Esophagus mucosa (tissue), 1 donor: ENCODE results near the gene GAB2. TPM values are rescaled to one million over a fixed set of nuclear protein-coding genes. Genes with fewer than 3 reads are reported as not detected.
"Not testable (repeated sequence)": the region's sequence is repeated elsewhere in the genome, so short reads cannot be mapped to it uniquely, and the experiment has no call there.

Source experiments
- ATAC-seq: fragments of 200-7000 bp; cut with Tn5 transposase; one replicate; pipeline ENCODE4 v1.9.1; 2020
- total RNA-seq: library from RNA; stranded (reverse); gene quantifications from one replicate; pipeline ENCODE4 v1.2.4, GENCODE V29; 2023
- donor health status: DM: yes; HTN: yes; CAD: no.

The GAB2 gene
- total RNA-seq, 1 donor from 2014 or later: 10.8 TPM

- no peak for ATAC-seq
Measured at GRCh38 chr11:78364128-78364751, 53.4 kb downstream of the GAB2 start.

DNA sequence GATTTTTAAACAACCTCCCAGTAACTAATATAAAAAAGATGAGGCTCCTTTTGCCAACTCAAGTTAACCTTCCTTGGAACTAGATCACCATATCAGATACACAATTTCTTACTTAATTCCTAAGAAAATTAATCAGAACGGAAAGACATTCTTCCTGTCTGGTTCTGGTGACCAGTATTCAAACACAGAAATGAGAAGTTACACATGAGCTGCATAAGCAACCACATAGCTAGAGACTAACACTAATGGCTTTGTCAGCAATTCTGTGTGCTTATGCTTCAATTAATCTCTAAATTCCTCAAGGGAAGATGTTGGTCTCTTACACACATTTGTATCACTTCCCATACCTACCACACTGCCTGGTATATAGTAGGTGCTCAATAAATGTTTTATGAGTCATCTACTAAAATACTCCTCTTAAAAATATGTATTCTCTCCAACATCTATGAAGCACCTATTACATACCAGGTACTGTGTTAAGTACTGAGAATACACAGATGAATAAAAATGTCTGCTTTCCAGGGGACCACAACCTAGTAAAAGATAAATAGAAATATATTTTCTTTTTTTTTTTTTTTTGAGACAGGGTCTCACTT lies 54.5 kb downstream of the GAB2 start:
- no peak for ATAC-seq

DNA sequence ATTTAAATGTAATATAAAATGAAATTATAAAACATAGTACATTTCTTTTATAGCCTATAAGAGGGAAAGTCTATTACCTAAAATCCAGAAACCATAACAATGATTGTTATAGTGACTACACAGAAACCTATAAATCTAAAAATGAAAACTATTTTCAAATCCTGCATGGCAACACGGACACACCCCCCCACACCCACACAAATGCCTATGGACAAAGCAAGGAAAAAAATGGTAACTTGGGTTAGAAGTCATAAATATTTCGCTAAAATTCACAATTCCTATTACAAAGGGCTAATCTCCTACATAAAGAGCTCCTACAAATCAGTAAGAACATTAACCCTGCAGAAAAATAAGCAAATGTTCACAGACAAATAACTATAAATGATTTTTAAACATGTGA lies 56.4 kb downstream of the GAB2 start:
- no peak for ATAC-seq

DNA sequence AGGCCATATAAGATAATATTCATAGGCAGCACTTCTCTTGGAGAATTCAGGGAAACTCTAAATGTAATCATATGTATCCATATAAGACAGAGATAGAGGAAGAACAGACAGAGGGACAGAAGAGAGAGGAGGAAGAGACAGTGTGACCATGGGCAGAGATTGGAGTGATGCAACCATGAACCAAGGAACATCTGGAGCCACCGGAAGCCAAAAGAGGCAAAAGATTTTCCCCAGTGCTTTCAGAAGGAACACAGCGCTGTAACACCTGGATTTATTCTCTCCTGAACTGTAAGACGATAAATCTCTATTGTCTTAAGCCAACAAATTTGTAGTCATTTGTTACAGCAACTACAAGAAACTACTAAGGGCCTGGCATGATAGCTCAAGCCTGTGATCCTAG lies 57.7 kb downstream of the GAB2 start:
- ATAC-seq: no peak

DNA sequence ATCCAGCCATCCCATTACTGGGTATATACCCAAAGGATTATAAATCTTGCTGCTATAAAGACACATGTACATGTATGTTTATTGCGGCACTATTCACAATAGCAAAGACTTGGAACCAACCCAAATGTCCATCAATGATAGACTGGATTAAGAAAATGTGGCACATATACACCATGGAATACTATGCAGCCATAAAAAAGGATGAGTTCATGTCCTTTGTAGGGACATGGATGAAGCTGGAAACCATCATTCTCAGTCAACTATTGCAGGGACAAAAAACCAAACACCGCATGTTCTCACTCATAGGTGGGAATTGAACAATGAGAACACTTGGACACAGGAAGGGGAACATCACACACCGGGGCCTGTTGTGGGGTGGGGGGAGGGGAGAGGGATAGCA lies 59.7 kb downstream of the GAB2 start:
- not testable (repeated sequence) for ATAC-seq

GRCh38 chr11:78357425-78357824 lies 60.2 kb downstream of the GAB2 start:
- not testable (repeated sequence) for ATAC-seq

- not testable (repeated sequence) for ATAC-seq
Measured at GRCh38 chr11:78355742-78356141, 61.9 kb downstream of the GAB2 start.

GRCh38 chr11:78355309-78355705 lies 62.3 kb downstream of the GAB2 start:
- no peak for ATAC-seq

DNA sequence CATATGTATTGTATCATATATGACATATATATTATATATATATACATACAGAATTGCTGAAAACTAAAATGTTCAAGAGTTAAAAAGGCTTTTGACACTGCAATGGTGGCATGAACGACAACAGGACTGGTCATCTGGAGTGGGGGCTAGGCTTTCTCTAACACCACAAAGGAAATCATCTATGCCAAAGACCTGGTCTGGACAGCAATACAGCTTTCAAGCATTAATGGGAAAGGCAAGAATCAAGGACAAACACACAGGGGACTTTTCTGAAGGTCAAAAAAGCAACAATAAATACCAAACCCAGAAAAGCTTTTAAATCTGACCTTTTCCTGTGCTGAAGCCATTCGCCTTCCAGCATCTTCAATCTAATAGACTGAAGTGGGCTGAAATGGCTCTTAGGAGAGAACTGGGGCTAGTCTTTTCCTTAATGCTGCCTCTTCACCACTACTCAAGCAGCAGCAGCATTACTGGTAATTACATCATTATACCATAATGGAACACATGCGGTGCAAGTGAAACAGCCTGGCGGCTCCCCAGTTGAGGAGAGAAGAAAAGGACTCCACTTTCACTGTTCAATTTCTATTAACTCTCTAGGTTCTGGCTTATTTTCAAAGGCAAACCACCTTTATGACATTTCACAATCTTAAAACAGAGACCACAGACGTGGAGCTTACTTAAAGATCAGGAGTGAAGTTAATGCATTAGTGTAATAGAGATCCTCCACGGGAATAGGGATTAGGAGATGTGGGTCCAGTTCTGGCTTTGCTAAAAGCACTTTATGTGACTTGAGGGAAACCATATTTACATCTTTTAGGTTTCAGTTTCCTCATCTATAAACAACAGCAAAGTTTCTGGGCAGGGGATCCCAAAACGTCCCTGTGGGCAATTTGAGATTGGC lies 63.0 kb downstream of the GAB2 start:
- no peak for ATAC-seq

- no peak for ATAC-seq
Measured at GRCh38 chr11:78351979-78352841, 65.4 kb downstream of the GAB2 start.

GRCh38 chr11:78351193-78351592 lies 66.4 kb downstream of the GAB2 start:
- no peak for ATAC-seq

GRCh38 chr11:78350646-78351165 lies 66.9 kb downstream of the GAB2 start:
- no peak for ATAC-seq

DNA sequence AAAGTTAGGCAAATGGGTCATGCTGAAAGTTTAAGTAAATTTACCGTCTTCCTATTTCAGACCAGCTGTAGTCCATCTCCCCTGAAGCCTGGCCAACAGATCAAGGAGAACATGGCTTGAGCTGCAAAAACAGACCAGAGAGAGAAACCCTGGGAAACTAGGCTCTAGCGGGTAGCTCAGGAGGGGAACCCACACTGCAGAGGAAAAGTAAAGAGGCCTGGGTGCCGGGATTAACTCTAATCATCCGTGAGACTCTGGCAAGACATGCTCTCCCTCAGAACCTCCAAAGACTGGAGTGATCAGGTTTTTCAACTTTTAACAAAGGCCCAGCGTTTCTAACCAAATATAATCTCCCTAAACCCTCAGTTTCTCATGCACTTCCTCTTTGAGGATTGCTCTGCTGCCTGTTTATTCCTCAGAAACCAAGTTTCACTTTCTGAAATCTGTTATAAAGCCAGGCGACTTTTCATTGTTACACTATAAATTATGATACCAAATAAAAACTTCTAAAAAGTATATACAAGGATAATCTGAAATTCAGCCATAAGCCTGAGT lies 67.5 kb downstream of the GAB2 start:
- ATAC-seq: peak; percentile 89

DNA sequence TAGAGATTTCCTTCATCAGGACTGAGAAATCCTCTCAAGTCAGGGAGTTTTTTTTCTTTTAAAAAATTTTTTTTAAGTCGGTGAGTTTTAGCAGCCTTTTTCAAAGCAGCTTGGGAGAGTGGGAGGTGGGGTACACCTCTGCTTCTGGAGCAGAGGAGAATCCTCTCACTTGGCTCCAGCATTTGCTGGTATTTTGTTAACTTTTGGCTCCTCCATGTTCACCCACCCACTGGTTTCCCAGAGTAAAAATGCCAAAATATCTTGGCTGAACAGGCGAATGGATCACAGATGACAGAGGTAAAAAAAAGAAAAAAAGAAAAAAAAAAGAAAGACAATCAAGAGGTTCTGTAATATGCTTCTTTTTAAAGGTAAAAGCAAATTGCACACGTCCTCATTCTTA lies 68.0 kb downstream of the GAB2 start:
- no peak for ATAC-seq

GRCh38 chr11:78349114-78349513 lies 68.5 kb downstream of the GAB2 start:
- ATAC-seq: no peak

GRCh38 chr11:78347956-78348355 lies 69.7 kb downstream of the GAB2 start:
- no peak for ATAC-seq

- no peak for ATAC-seq
Measured at GRCh38 chr11:78346799-78347198, 70.8 kb downstream of the GAB2 start.

DNA sequence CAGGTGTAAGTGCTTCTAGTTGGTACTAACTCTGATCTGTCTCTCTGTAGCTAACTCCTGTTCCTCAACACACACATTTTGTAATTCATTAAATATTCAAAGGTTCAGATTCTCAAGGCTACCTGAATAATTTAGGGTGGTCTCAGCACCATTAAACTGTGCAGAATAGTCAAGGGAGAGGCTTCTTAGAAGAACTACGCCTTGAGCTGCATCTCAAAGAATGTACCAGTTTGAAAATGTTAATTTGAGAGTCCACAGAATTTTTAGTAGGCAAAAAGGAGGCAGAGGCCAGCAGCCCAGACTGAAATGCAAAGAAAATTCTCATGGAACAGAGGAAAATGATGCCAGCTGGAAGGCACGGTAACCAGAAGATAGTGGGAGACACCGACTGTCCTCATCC lies 72.2 kb downstream of the GAB2 start:
- no peak for ATAC-seq

- no peak for ATAC-seq
Measured at GRCh38 chr11:78344676-78345075, 72.9 kb downstream of the GAB2 start.

DNA sequence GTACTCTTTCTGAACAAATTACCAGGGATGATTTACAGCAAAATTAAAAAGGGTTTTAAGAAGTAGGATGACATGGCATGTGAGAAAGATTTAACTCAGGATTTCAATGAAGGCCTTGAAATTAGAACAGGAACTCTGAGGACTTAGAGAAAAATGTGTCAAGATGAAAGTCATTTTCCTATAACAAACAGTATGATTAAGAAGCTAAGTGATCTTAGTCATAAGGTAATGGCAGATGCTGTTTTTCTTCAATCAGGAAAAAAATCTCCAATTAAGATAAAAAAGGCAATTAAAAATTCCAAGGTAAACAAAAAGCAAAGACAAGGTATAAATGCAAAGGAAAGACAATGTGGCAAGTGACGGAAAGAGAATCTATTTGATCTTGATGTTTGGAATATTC lies 73.5 kb downstream of the GAB2 start:
- no peak for ATAC-seq

- no peak for ATAC-seq
Measured at GRCh38 chr11:78343303-78343702, 74.3 kb downstream of the GAB2 start.

- no peak for ATAC-seq
Measured at GRCh38 chr11:78341841-78342240, 75.8 kb downstream of the GAB2 start.
